Activated CD4-positive, CD25-positive, alpha-beta regulatory T cell treated with anti-CD3 and anti-CD28 coated beads, Interleukin-2, amount 50 U/mL, for 24 hours (primary cell): ENCODE results near the gene TNFAIP6.
"Not testable (repeated sequence)": the region's sequence is repeated elsewhere in the genome, so short reads cannot be mapped to it uniquely, and the experiment has no call there.

Source experiments
- ATAC-seq, 2 donors: fragments of 150-1000 bp; cut with Tn5 transposase; one replicate each; pipeline ENCODE4 v1.10.0; 2021; ENCODE audit warnings: mild to moderate bottlenecking in 1 of 2, moderate library complexity in 1 of 2

The TNFAIP6 gene, protein sequence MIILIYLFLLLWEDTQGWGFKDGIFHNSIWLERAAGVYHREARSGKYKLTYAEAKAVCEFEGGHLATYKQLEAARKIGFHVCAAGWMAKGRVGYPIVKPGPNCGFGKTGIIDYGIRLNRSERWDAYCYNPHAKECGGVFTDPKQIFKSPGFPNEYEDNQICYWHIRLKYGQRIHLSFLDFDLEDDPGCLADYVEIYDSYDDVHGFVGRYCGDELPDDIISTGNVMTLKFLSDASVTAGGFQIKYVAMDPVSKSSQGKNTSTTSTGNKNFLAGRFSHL

DNA sequence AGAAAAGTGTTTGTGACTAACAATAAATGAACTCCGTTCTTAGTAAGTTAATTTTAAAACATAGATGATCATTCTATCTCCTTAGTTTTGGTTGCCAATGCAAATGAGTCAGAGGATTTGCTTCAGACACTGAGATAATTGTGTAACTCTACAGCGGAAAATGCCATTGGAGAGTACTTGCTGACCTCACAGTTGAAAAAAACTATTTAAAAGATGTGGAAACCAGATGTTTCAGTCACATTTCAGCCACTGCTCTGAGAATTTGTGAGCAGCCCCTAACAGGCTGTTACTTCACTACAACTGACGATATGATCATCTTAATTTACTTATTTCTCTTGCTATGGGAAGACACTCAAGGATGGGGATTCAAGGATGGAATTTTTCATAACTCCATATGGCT, at the start of gene TNFAIP6:
Gene TNFAIP6, plus strand, starts transcription at position 234 of the 400 bp plus-strand sequence. Its CDS starts 75 bp downstream, at position 309.
- ATAC-seq = no peak

DNA sequence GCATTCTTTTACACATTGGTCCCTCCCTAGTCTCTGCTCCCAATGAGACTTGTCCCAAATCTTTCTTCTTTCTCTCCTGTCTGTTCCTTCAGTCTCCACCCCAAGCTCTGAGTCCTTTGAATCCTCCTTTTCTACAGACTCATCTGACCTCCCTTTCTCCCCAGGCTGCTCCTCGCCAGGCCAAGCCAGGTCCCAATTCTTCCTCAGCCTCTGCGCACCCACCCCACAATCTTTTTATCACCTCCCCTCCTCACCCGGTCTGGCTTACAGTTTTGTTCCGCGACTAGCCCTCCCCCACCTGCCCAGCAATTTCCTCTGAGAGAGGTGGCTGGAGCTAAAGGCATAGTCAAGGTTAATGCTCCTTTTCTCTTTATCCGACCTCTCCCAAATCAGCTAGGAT, 47.1 kb upstream of the TNFAIP6 start:
- not testable (repeated sequence) for ATAC-seq

DNA sequence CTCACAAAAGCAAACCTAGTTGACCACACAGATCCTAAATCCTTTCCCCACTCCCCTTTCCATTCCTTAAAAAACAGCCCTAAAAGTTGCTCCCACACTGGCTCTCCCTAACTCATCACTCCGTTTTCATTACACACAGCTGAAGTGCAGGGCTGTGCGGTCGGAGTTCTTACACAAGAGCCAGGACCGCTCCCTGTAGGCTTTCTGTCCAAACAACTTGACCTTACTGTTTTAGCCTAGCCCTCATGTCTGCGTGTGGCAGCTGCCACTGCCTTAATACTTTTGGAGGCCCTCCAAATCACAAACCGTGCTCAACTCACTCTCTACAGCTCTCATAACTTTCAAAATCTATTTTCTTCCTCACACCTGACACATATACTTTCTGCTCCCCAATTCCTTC, 45.0 kb upstream of the TNFAIP6 start:
- ATAC-seq = not testable (repeated sequence)

DNA sequence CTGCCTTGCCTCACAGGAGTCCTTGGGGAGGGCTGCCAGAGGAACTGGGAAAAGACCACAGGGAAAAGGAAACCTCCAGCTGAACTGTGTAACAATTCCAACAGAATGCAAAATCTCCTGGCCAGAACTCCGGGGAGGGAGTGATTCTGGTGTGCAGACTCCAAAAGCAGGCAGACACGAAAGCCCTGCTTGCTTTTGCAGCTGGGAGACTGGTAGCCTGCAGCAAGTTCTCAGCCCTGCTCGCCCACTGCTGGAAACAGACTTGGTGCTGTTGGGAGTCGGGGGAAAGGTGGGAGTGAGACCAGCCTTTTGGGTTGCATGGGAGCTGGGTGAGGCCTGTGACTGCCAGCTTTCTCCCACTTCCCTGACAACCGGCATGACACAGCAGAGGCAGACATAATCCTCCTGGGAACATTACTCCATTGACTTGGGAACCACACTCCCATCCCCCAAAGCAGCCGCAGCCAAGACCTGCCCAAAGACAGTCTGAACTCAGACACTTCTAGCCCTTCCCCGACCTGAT, 42.0 kb upstream of the TNFAIP6 start:
- ATAC-seq = no peak

DNA sequence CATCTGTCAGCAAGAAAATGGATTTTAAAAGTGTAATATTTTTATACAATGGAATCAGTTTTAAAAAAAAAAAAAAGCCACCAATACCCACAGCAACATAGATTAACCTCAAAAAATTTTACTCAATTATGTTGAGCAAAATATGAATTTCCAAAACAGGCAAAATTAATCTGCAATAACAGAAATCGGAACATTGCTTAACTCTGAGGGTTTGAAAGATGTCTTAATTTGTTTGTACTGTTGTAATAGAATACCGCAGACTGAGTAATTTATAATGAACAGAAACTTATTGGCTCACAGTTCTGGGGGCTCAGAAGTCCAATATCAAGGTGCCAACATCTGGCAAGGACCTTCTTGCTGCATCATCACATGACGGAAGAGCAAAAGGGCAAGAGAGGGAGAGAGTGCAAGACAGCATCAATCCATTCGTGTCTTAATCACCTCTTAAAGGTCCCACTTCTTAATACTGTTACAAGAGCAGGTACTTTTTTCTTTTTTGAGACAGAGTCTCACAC, 31.8 kb upstream of the TNFAIP6 start:
- ATAC-seq = no peak

DNA sequence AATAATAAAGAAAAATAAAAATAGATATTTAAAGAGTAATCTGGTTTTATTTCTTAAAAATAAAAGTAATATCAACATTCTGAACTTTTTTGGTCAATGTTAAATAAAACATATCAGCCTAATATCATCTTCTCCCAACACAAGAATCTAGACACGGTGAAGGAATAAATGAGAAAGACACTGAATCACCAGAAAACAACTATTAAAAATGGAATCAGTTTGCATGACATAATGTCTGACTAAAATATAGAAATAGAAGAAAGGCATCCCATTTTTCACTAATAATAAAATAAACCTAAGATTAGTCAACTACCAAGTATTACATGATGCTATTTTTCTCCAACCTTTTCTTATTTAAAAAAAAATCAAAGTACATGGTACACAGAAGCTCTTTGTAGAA, 30.8 kb upstream of the TNFAIP6 start:
- ATAC-seq = no peak

DNA sequence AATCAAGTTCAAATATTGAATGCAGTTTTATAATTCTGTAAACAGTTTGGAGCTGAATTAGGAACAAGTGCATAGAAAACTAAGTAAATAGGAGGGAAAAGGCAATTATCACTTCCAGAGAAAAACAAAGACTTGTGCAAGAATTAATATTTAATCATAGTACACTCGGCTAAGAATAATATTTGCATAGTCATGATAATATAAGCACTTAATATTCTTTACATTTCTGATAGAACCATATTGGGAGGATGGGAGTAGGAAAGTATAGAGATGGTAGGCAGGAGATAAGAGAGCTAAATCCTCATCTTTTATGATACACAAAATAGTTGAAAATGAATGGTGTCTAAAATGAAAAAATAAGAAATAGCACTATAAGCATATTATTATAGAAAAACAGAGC, 27.4 kb upstream of the TNFAIP6 start:
- no peak for ATAC-seq

DNA sequence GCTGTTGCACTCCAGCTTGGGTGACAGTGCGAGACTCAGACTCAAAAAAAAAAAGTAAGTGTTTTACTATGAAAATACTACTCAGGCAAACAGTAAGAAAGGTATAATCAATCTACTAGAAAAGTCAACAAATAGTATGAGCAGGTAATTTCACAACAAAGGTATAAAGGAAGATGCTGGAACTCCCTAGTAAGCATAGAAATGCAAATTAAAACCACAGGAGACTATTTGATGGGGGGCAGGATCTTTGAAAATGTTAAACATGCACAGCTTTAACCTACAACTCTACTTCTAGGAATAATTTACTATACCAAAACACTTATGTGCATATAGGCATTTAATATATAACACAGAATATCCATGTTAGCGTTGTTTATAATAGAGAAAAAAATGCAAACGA, 24.3 kb upstream of the TNFAIP6 start:
- ATAC-seq = no peak

DNA sequence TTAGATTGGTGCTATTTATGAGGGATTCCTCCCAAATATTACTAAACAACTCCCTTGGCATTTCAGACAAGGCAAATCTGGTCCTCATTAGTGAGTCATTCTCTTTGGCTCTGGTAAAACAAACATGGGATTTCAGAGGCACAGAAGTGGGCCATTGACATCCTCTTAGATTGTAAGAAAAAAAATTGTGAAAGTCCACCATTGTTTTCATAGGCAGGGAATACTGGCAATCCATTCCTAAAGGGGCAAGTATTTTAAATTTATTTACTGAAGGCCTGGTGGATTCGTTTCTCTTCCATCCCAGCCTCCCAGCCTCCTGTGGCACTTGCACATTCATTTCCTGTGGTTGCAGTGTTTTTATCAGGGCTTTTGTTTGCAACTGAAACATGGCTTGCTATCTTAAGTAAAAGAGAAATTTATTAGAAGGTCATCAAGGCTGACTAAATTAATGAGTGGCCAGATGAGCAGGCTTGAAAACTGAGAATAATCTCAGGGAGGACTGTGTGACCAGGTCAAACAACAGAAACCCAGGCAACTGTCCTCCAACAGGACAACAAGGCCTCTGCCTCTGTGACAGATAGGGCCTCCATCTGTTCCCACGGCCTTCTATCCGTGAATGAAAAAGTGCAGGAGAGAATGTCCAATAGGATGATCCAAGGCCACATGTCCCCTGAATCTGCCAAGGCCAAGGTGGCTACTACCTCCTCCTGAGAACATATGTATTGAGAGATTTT, 23.1 kb upstream of the TNFAIP6 start:
- ATAC-seq = no peak

DNA sequence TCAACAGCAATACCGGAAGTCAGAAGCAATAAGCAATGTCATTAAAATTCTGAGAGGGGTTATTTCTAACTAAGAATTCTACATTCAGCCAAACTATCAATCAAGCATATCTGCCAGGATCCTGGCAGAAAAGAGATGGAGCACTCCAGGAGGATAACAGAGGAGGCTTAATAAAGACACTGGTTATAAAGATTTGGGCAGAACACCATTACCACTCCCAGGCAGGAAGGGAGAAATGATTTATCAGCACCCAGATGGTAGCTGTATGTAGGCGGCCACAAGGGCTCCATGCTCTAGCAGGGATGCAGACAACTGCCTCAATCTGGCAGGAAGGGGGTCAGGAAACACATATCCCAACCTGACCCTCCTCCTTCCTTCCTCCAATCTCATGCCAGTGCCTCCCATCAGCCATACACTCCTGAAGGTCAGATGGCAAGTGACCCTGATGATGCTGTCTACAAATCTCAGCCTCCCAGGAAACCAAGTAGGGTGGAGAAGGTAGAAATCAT, 20.5 kb upstream of the TNFAIP6 start:
- no peak for ATAC-seq

DNA sequence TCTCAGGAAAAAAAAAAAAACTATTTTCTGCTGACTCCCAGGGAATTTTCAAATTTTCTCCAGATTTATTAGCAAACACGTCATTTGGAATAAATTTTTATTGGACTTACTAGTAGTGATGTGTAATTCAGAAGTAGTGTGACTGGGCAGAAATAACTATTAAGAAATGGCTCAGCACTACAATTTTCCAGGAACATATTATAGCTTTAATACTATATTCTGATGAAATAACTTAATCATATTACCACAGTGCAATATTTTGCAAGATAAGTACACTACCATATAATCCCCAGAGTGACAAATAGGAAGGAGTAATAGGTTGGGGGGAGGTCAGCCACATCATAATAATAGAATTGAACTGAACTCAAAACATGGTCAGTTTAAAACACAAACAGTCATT, 19.7 kb upstream of the TNFAIP6 start:
- no peak for ATAC-seq

DNA sequence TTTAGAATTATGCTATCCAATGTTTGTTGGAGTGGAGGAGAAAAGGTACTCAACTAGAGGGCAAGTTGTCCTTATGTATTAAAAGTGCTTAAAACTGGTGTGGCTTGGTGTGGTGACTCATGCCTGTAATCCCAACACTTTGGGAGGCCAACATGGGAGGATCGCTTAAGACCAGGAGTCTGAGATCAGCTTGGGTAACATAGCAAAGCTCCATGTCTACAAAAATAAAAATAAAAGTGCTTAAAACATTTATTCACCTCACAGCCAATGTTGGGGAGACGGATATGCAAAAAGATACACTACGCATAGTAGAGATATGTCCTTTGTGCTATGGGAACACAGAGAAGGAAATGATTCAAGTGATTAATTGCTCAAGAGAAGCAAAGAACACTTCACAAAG, 19.3 kb upstream of the TNFAIP6 start:
- no peak for ATAC-seq

DNA sequence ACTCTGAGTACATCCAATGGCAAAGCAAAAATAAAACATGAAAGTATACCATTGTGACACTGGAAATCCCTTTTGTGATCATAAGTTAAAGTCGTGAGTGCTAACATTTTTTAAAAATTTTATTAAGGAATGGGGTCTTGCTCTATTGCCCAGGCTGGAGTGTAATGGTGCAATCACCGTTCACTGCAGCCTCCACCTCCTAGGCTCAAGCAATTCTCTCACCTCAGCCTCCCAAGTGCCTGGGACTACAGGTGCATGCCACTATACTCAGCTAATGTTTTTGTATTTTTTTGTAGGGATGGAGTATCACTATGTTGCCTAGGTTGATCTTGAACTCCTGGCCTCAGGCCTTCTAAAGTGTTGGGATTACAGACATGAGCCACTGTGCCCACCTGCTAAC, 14.3 kb upstream of the TNFAIP6 start:
- no peak for ATAC-seq

DNA sequence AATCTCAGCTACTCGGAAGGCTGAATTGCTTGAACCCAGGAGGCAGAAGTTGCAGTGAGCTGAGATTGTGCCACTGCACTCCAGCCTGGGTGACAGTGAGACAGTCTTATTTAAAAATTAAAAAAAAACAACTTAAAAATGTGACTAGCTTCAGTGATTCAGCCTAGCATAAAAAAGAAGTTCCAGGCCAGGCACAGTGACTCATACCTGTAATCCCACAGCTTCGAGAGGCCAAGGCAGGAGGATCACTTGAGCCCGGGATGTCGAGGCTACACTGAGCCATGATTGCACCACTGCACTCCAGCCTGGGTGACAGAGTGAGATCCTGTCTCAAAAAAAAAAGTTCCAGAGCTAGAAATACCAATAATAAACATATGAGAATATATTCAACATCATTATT, 13.2 kb upstream of the TNFAIP6 start:
- ATAC-seq = not testable (repeated sequence)

DNA sequence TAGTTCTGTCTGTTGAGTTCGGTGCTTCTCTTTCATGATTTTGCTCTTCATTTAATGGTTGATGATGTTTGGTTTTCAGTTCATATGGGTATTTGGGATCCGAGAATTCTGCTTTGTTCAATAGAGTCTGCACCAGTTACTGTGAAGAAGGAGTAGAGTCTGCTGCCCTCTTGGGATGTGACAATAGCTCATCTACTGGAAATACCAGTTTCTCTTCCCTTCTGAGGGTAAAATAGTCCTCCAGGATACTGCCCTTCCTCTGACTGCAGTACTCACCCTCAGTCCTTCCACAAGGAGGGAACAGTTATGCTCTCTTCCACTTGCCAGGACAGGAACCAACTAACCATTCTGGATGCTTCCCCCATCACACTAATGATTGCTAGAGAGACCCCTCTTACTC, 12.5 kb upstream of the TNFAIP6 start:
- ATAC-seq = no peak

DNA sequence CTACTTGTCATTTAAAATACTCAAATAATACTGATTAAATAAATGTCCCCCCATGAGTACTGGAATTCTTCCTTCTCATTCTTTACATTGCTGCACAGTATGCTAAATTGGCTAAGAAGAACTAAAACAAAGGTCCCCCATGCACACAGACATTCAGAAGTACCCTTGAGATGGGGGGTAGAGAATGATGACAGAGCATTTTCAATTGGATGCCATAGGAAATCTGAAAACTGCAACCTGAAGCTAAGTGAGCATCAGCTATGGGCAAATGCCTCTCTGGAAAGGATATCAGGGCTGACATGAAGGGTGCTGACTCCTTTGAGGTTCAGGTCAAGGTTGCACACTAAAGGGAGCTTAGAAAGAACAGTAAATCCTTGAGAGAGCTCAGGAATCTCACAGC, 10.1 kb upstream of the TNFAIP6 start:
- ATAC-seq = no peak

DNA sequence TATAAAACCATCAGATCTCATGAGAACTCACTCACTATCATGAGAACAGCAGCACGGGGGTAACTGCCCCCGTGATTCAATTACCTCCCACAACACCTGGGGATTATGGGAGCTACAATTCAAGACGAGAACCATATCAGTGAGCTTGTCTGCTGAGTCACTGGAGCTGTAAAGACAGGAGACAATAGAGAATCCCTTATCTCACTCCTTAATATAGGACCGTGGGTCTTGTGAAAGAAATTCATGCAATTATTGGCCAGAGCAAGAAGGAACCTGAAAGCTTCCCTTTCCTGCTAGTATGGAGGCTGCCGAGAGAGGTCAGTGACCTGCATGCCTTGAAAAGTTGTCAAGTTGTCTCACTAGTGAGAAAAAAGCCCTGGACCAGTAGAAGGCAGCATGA, 9.5 kb upstream of the TNFAIP6 start:
- ATAC-seq = no peak

DNA sequence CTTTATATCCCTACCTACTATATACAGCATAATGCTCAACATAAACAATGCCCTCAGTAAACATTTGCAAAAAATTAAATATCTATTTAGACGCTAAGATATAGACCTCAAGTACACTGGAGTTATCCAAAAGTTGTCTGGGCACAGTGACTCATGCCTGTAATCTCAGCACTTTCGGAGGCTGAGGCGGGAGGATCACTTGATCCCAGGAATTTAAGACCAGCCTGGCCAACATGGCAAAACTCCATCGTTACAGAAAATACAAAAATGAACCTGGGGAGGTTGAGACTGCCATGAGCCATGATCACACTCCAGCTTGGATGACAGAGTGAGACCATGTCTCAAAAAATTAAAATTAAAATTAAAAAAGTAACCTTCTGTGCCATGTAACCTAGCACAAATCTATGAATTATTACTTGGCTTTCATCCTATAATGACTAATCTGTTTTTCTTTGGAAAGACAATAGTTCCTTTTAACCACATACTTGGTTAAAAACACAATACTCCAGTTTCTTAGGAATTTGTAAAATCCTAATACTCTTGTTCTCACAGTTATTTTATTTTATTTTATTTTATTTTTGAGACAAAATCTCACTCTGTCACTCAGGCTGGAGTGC, 6.7 kb upstream of the TNFAIP6 start:
- no peak for ATAC-seq

DNA sequence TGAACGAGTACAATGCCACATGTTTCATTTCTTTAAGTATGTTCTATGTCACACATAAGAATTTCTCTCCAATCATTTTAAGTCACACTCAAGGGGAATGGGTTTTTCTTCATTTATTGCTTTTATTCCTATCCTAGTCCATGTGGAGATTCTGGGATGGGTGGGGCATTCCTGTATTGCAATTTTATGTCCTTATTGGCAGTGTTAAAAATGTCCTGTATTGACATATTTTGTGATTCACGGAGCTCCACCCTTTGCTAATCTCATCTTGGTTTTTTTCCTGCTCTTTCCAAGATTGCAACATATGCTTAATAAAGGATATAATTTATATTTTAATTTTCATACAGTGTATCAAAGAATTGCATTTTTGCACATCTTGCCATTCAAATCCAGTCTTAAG, 3.4 kb upstream of the TNFAIP6 start:
- ATAC-seq = no peak

DNA sequence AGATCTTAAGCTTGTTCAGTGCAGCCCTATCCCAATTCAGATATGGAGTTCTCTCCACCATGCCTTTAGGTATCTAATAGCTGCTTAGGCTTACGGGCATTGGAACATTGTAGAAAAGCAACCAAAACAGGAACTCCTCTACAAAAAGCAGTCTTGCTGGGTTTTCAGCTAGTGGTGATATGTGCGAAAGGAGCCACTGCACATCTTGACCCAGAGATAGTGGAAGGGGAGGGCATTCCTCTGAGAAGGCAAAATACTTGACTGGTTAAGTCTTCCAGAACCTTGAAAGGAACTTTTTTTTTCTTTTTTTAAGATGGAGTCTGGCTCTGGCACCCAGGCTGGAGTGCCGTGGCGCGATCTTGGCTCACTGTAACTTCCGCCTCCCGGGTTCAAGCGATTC, 2.6 kb upstream of the TNFAIP6 start:
- no peak for ATAC-seq

DNA sequence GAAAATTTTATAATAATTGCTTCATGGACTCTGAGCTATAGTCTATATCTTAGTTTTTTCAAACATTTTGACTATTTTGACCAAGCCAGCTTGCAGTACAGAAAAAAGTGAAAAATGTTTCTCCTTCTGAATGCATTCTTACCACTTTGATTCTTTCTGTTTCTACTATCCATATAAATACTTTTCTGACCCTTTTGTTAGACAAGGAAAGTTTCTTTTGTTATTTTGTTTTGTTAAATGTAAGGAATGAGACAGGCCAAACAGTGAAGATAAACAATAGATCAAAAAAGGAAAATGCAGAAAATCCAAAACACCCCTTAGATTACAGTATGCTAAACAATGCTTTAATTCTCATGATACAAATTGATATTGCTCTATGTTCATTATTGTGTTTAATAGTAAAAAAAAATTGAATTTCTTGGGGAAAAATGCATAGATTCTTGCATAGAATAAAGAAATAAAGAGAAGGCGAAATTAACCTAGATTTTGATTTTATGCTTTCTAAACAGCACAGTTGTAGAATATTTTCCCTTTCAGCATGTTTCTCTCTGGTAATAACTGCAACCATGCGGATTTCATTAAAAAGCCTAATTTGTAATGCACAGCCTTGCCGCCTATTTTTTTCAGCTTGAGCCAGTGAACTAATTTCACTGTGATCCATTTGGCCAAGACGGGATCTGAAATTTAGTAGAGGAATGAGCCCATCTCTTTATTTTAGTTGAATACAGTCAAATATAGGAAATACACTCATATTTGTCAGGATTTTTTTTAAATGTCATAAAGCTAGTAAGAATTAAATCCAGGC, 976 bp downstream of the TNFAIP6 start:
- no peak for ATAC-seq

DNA sequence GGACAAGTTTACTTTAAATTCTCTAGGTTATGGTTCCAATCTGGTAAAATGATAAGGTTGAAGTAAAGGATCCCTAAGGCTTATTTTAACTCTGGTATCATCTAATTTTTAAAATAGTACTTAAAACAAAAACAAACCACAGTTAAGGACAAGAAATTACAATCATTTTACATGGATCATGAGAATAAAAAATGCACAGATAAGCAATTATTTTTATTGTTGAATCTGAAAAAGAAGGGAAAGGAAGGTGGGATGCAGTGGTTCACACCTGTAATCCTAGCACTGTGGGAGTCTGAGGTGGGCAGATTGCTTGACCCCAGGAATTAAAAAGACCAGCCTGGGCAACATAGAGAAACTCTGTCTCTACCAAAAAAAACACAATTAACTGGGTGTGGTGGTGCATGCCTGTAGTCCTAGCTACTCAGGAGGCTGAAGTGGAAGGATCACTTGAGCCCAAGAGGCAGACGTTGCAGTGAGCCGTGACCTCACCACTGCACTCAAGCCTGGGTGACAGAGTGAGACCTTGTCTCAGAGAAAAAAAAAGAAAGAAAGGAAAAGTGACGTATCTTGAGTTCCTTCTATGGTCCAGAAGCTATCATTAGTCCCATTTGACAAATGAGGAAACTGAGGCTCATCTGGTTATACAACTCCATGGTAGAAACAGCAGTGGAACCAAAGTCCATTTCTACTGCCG, 2.5 kb downstream of the TNFAIP6 start:
- no peak for ATAC-seq
